HepG2 (cell line): ENCODE results near the gene IFI27L2. TPM values are rescaled to one million over a fixed set of nuclear protein-coding genes. Genes with fewer than 3 reads are reported as not detected.

Experiments used
- ATAC-seq: fragments of 200-7000 bp; cut with Tn5 transposase; 3 replicates; pipeline ENCODE4 v1.9.1; 2020; ENCODE audit warnings: mild to moderate bottlenecking, moderate library complexity
- BruUV-seq: library from RNA; stranded (reverse); fragments of 400-500 nt; replicated peaks from 2 replicates; lab custom pipeline; 2021; lab: Mats Ljungman, UMichigan
- CTCF ChIA-PET: fragments of 300-600 bp; formaldehyde crosslinking; extraction: SDS; loops from one replicate; lab custom pipeline; 2021; ENCODE audit warnings: low total read pairs, inconsistent platforms, low intra/inter-chr PET ratio; lab: Yijun Ruan, JAX
- POLR2A ChIA-PET: fragments of 350-600 bp; sonication (Branson Sonifier 250); formaldehyde crosslinking; loops from one replicate; lab custom pipeline; 2020; ENCODE audit warnings: antibody characterized with exemption, inconsistent platforms; lab: Yijun Ruan, JAX
- DNase-seq: peaks from one replicate; pipeline ENCODE4 v3.0.0-alpha.2; 2015; ENCODE audit warnings: low spot score
- FAIRE-seq: peaks from 3 replicates; lab custom pipeline; 2011; peaks lifted over from hg19 to GRCh38; lab: Jason Lieb, UNC
- H2AFZ ChIP-seq: one replicate; pipeline ENCODE4 v1.6.1; 2011; ENCODE audit warnings: low read length, inconsistent platforms
- H3K27ac ChIP-seq: fragments of 300-600 bp; 3 replicates; pipeline ENCODE4 v1.8.0; 2011; ENCODE audit warnings: mixed run types, mild to moderate bottlenecking, mixed read lengths, low read length, inconsistent platforms; ENCODE audit not compliant: insufficient read depth; ENCODE audit errors: extremely low read length
- H3K27me3 ChIP-seq, 2 experiments: fragments of 200-600 bp in 1 of 2; 2 replicates in 1 of 2; 3 replicates in 1 of 2; pipeline versions ENCODE4 v1.6.0 to v1.8.0; 2011; ENCODE audit warnings: low read length in 2 of 2, mild to moderate bottlenecking in 2 of 2, moderate library complexity in 2 of 2, inconsistent platforms in 1 of 2; ENCODE audit not compliant: insufficient read depth in 2 of 2, control insufficient read depth in 1 of 2
- H3K36me3 ChIP-seq, 2 experiments: fragments of 200-600 bp in 1 of 2; replicated peaks in 1 of 2; 2 replicates in 1 of 2; 3 replicates in 1 of 2; pipeline versions ENCODE4 v1.5.1 to v1.8.0; 2011; ENCODE audit warnings: low read length in 2 of 2, inconsistent platforms in 1 of 2; ENCODE audit not compliant: insufficient read depth in 2 of 2, control insufficient read depth in 1 of 2
- H3K4me1 ChIP-seq: 2 replicates; pipeline ENCODE4 v1.5.1; 2012; ENCODE audit warnings: low read length, inconsistent platforms; ENCODE audit not compliant: insufficient read depth
- H3K4me2 ChIP-seq: 2 replicates; pipeline ENCODE4 v1.6.0; 2011; ENCODE audit warnings: low read depth, low read length, inconsistent platforms
- H3K4me3 ChIP-seq, 3 experiments: fragments of 200-600 bp in 1 of 3; sonication (generic), shearing (Covaris generic) in 1 of 3; replicated peaks in 1 of 3; 2 replicates each; pipeline ENCODE4 v1.5.1; 2011 to 2016; ENCODE audit warnings: low read length in 3 of 3, inconsistent platforms in 2 of 3, low read depth in 2 of 3, mild to moderate bottlenecking in 2 of 3, control low read depth in 1 of 3, mixed read lengths in 1 of 3; ENCODE audit not compliant: insufficient read depth in 1 of 3
- H3K79me2 ChIP-seq: one replicate; pipeline ENCODE4 v1.6.1; 2011; ENCODE audit warnings: low read length, inconsistent platforms; ENCODE audit not compliant: insufficient read depth
- H3K9ac ChIP-seq: 2 replicates; pipeline ENCODE4 v1.6.0; 2011; ENCODE audit warnings: mild to moderate bottlenecking, low read depth, low read length, inconsistent platforms; ENCODE audit not compliant: insufficient read depth
- H3K9me3 ChIP-seq: 2 replicates; pipeline ENCODE4 v1.5.1; 2012; ENCODE audit warnings: mild to moderate bottlenecking, low read length
- H4K20me1 ChIP-seq: 2 replicates; pipeline ENCODE4 v1.6.0; 2011; ENCODE audit warnings: inconsistent platforms, mild to moderate bottlenecking, low read length, moderate library complexity; ENCODE audit not compliant: insufficient read depth
- ESRRA ChIP-seq: sonication (generic); formaldehyde crosslinking; IDR thresholded peaks from 2 replicates; pipeline ENCODE4 v1.5.1; 2020; ENCODE audit warnings: mild to moderate bottlenecking, low read depth, missing genetic modification reagents
- HHEX ChIP-seq: IDR thresholded peaks from 2 replicates; pipeline ENCODE4 v1.6.1; 2016; ENCODE audit warnings: control low read depth
- HOXA9 ChIP-seq: sonication (generic); formaldehyde crosslinking; IDR thresholded peaks from 2 replicates; pipeline ENCODE4 v1.8.1; 2022; ENCODE audit warnings: missing genetic modification reagents, mild to moderate bottlenecking, moderate library complexity, borderline replicate concordance
- IKZF5 ChIP-seq: IDR thresholded peaks from 2 replicates; pipeline ENCODE4 v1.6.1; 2018; ENCODE audit warnings: missing genetic modification reagents, mild to moderate bottlenecking, missing compliant biosample characterization
- KDM5B ChIP-seq: sonication (generic); formaldehyde crosslinking; IDR thresholded peaks from 2 replicates; pipeline ENCODE4 v1.4.0; 2020; ENCODE audit warnings: missing genetic modification reagents, mild to moderate bottlenecking, borderline replicate concordance
- RFX1 ChIP-seq: fragments of 450-650 bp; IDR thresholded peaks from 2 replicates; pipeline ENCODE4 v1.6.1; 2017
- RNF2 ChIP-seq: fragments of 450-650 bp; conservative IDR thresholded peaks from 2 replicates; pipeline ENCODE4 v1.6.1; 2016; ENCODE audit warnings: low read depth
- TOPORS ChIP-seq: sonication (generic); formaldehyde crosslinking; IDR thresholded peaks from 2 replicates; pipeline ENCODE4 v1.8.0; 2023; ENCODE audit warnings: mild to moderate bottlenecking, missing genetic modification reagents
- ZFP36L2 ChIP-seq: sonication (generic); formaldehyde crosslinking; IDR thresholded peaks from 2 replicates; pipeline ENCODE4 v1.4.0; 2020; ENCODE audit warnings: missing genetic modification reagents
- ZNF343 ChIP-seq: sonication (generic); formaldehyde crosslinking; IDR thresholded peaks from 2 replicates; pipeline ENCODE4 v1.4.0; 2020; ENCODE audit warnings: mild to moderate bottlenecking, missing genetic modification reagents
- ZNF547 ChIP-seq: sonication (generic); formaldehyde crosslinking; IDR thresholded peaks from 2 replicates; pipeline ENCODE4 v1.5.1; 2020; ENCODE audit warnings: mild to moderate bottlenecking, missing genetic modification reagents
- ZNF703 ChIP-seq: sonication (generic); formaldehyde crosslinking; IDR thresholded peaks from 2 replicates; pipeline ENCODE4 v1.5.1; 2020; ENCODE audit warnings: missing genetic modification reagents, mild to moderate bottlenecking, moderate library complexity, borderline replicate concordance
- WGBS: methylation state at CpG from one replicate; pipeline ENCODE4 v1.1.6; 2017; ENCODE audit warnings: low lambda C conversion rate; 5-methylcytosine and 5-hydroxymethylcytosine counted together
- in situ Hi-C: cut with HindIII; loops from 2 replicates; pipeline ENCODE4 v1.10.0; 2017; ENCODE audit warnings: low pct_unique_long_range_greater_than_20kb; ENCODE audit not compliant: extremely low pct_ligation_motif_present
- intact Hi-C: fragments of 100-400 bp; cut with micrococcal nuclease; formaldehyde crosslinking; loops from one replicate; pipeline ENCODE4 v1.10.0; 2022; ENCODE audit not compliant: unreplicated experiment
- polyA plus RNA-seq, 8 experiments: library from polyadenylated mRNA; depleted of rRNA in 3 of 8; stranded (reverse) in 7 of 8; unstranded in 1 of 8; fragments of >200 nt; fragmentation: Illumina TruSeq in 4 of 8; extraction: Trizol in 4 of 8; gene quantifications; 2 replicates each; pipeline versions ENCODE4 v1.2.1 to v1.2.3, GENCODE V29; 2011 to 2016; ENCODE audit warnings: low read depth in 4 of 8, missing spikeins in 1 of 8, mixed read lengths in 1 of 8; ENCODE audit not compliant: insufficient read depth in 1 of 8
- total RNA-seq, 5 experiments: library from RNA; depleted of rRNA; stranded (reverse); fragments of >200 nt; fragmentation: Illumina TruSeq; extraction: Trizol; gene quantifications; 2 replicates each; pipeline ENCODE4 v1.2.3, GENCODE V29; 2016; ENCODE audit warnings: low read depth in 1 of 5
- TF ChIP-seq, protein P1 (sequence below): sonication (generic); formaldehyde crosslinking; conservative IDR thresholded peaks from 2 replicates; pipeline ENCODE4 v1.4.0; 2020; ENCODE audit warnings: missing genetic modification reagents
- TF ChIP-seq, protein P2 (sequence below): sonication (generic); formaldehyde crosslinking; IDR thresholded peaks from 2 replicates; pipeline ENCODE4 v1.5.0; 2020; ENCODE audit warnings: mild to moderate bottlenecking, missing genetic modification reagents

IFI27L2 gene
- total and polyA plus RNA-seq, 2 of the 13 experiments (the other 11 are each of a cell fraction or from before 2014, with no cell fraction given) = 4.3 to 4.8 TPM

DNA sequence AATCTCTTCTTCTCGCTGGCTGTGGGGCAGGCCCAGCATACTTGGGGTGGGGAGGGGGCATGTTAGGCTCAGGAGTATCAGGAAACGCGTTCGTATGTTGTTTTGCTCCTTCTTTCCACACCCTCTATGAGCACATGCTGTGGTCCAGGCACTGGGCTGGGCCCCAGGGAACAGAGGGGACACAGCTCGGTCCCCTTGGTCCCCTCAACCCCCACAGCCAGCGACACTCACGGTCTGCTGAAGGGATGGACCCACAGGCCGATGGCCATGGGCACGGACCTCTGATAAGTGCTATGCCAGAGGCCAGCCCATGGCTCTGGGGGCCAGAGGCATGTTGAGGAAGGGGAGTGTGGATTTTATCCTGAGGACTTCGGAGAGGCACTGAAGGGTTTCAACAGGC lies 12.7 kb downstream of the IFI27L2 start:
- no peaks in the 10 kb centered on the region for H3K36me3 ChIP-seq

More for the DNA sequence above, 12.7 kb downstream of the IFI27L2 start:
- H3K4me3 ChIP-seq = no peak overlapping the region
- H3K27ac ChIP-seq = no peak overlapping the region
- ChIA-PET CTCF (no interaction called here), POLR2A (no interaction called here)
- ATAC-seq = no peak
- no peak for FAIRE-seq
- H4K20me1 ChIP-seq = no peaks in the 10 kb centered on the region
- DNase-seq = no peak
- H3K9ac ChIP-seq = no peak overlapping the region
- H3K4me1 ChIP-seq = peaks cover 36% of the 10 kb centered on the region
- WGBS = 77% methylated on average over 8 of the region's 10 CpGs
- TF ChIP-seq, protein P1, sequence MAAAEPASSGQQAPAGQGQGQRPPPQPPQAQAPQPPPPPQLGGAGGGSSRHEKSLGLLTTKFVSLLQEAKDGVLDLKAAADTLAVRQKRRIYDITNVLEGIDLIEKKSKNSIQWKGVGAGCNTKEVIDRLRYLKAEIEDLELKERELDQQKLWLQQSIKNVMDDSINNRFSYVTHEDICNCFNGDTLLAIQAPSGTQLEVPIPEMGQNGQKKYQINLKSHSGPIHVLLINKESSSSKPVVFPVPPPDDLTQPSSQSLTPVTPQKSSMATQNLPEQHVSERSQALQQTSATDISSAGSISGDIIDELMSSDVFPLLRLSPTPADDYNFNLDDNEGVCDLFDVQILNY = no peak
- no peak for TF ChIP-seq KDM5B (CRISPR knock-in tag)
- TF ChIP-seq TOPORS (CRISPR knock-in tag) = no peak
- no peak for TF ChIP-seq HHEX
- no peak for TF ChIP-seq RNF2
- TF ChIP-seq HOXA9 (CRISPR knock-in tag) = no peak
- TF ChIP-seq IKZF5 = no peak
- TF ChIP-seq, protein P2, sequence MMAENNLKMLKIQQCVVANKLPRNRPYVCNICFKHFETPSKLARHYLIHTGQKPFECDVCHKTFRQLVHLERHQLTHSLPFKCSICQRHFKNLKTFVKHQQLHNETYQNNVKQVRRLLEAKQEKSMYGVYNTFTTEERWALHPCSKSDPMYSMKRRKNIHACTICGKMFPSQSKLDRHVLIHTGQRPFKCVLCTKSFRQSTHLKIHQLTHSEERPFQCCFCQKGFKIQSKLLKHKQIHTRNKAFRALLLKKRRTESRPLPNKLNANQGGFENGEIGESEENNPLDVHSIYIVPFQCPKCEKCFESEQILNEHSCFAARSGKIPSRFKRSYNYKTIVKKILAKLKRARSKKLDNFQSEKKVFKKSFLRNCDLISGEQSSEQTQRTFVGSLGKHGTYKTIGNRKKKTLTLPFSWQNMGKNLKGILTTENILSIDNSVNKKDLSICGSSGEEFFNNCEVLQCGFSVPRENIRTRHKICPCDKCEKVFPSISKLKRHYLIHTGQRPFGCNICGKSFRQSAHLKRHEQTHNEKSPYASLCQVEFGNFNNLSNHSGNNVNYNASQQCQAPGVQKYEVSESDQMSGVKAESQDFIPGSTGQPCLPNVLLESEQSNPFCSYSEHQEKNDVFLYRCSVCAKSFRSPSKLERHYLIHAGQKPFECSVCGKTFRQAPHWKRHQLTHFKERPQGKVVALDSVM (CRISPR knock-in tag) = no peak
- TF ChIP-seq ZNF343 = no peak
- TF ChIP-seq ZNF547 (CRISPR knock-in tag) = no peak
- TF ChIP-seq ZNF703 (CRISPR knock-in tag) = no peak
- no peak for TF ChIP-seq ESRRA
- no peak for TF ChIP-seq RFX1
- TF ChIP-seq ZFP36L2 (CRISPR knock-in tag) = no peak
- H3K27me3 ChIP-seq = peaks cover 2 to 34% of the 10 kb centered on the region in 2 experiments; a peak in 2 of 5 replicates
- no peak overlapping the region for H2AFZ ChIP-seq
- H3K9me3 ChIP-seq = no peaks in the 10 kb centered on the region
- in situ Hi-C loops = no loop called here
- BruUV-seq = no TSS peak
- H3K79me2 ChIP-seq = no peaks in the 10 kb centered on the region
- intact Hi-C loops = no loop called here
- no peak overlapping the region for H3K4me2 ChIP-seq
